ENCODE measurements around the gene RNASE8.

RNASE8 gene

GRCh38 chr14:21106176-21106497, 48.5 kb downstream of the RNASE8 start:
- DNase-seq (ENCODE audit: low read depth, low spot score) = no peak

- peak; percentile 89 for DNase-seq (ENCODE audit: low read depth, low spot score)
Measured at GRCh38 chr14:21106498-21107282, 49.1 kb downstream of the RNASE8 start.

GRCh38 chr14:21107283-21107800, 49.7 kb downstream of the RNASE8 start:
- no peak for DNase-seq (ENCODE audit: low read depth, low spot score)

Data from ELF-1 (cell line).